ENCODE results near the gene HOXA9.

HOXA9 gene

GRCh38 chr7:27176524-27176845 is 11.1 kb upstream of the HOXA9 start:
- Histone ChIP-seq H3K9ac (ENCODE audit: low read length) (no peak overlapping the region), H2AFZ (ENCODE audit: low read length) (no peak overlapping the region), H3K9me3 (replicated peaks; ENCODE audit: insufficient read depth, low read length) (no peaks in the 10 kb centered on the region), H3K27me3 (replicated peaks; ENCODE audit: insufficient read depth, low read length) (peaks cover 66% of the 10 kb centered on the region), H3K4me2 (ENCODE audit: low read depth, low read length) (no peak overlapping the region), H3K27ac (ENCODE audit: low read length) (no peak overlapping the region), H3K4me3 (ENCODE audit: low read length) (no peak overlapping the region), H3K4me1 (ENCODE audit: low read length) (peaks cover 9% of the 10 kb centered on the region), H4K20me1 (ENCODE audit: insufficient read depth, low read length) (no peaks in the 10 kb centered on the region), H3K9me2 (replicated peaks; ENCODE audit: insufficient read depth, low read length) (no peaks in the 10 kb centered on the region), H3F3A (ENCODE audit: insufficient read depth, low read length) (peaks cover 10% of the 10 kb centered on the region), H3K79me2 (ENCODE audit: low read length) (no peaks in the 10 kb centered on the region), H3K36me3 (replicated peaks; ENCODE audit: insufficient read depth, low read length) (no peaks in the 10 kb centered on the region)
- no peak for DNase-seq
- TF ChIP-seq EZH2 (optimal IDR thresholded peaks at IDR 0.05; ENCODE audit: low read depth, low read length) (no peak), EZH2phosphoT487 (IDR thresholded peaks at IDR 0.05; ENCODE audit: low read length) (no peak), CTCF (IDR thresholded peaks at IDR 0.05; ENCODE audit: low read length) (no peak)

GRCh38 chr7:27175626-27176523 is 10.5 kb upstream of the HOXA9 start:
- no peak overlapping the region for H2AFZ ChIP-seq (ENCODE audit: low read length)

GRCh38 chr7:27174874-27175625 is 9.7 kb upstream of the HOXA9 start:
- Histone ChIP-seq H3K9me3 (replicated peaks; ENCODE audit: insufficient read depth, low read length) (no peaks in the 10 kb centered on the region), H3K27ac (ENCODE audit: low read length) (no peak overlapping the region), H3K79me2 (ENCODE audit: low read length) (no peaks in the 10 kb centered on the region), H3K27me3 (replicated peaks; ENCODE audit: insufficient read depth, low read length) (peaks cover 76% of the 10 kb centered on the region), H3K9ac (ENCODE audit: low read length) (no peak overlapping the region), H3K4me2 (ENCODE audit: low read depth, low read length) (no peak overlapping the region), H2AFZ (ENCODE audit: low read length) (no peak overlapping the region), H3K4me1 (ENCODE audit: low read length) (peaks cover 9% of the 10 kb centered on the region), H3K4me3 (ENCODE audit: low read length) (no peak overlapping the region), H3K36me3 (replicated peaks; ENCODE audit: insufficient read depth, low read length) (no peaks in the 10 kb centered on the region), H4K20me1 (ENCODE audit: insufficient read depth, low read length) (no peaks in the 10 kb centered on the region), H3K9me2 (replicated peaks; ENCODE audit: insufficient read depth, low read length) (no peaks in the 10 kb centered on the region), H3F3A (ENCODE audit: insufficient read depth, low read length) (peaks cover 12% of the 10 kb centered on the region)
- TF ChIP-seq EZH2 (optimal IDR thresholded peaks at IDR 0.05; ENCODE audit: low read depth, low read length) (no peak), EZH2phosphoT487 (IDR thresholded peaks at IDR 0.05; ENCODE audit: low read length) (no peak), CTCF (IDR thresholded peaks at IDR 0.05; ENCODE audit: low read length) (no peak)
- DNase-seq = no peak

More at GRCh38 chr7:27175626-27176523, 10.5 kb upstream of the HOXA9 start:
- Histone ChIP-seq H3K9me3 (replicated peaks; ENCODE audit: insufficient read depth, low read length) (no peaks in the 10 kb centered on the region), H3K79me2 (ENCODE audit: low read length) (no peaks in the 10 kb centered on the region), H3K36me3 (replicated peaks; ENCODE audit: insufficient read depth, low read length) (no peaks in the 10 kb centered on the region), H3K9ac (ENCODE audit: low read length) (no peak overlapping the region), H4K20me1 (ENCODE audit: insufficient read depth, low read length) (no peaks in the 10 kb centered on the region), H3K27ac (ENCODE audit: low read length) (no peak overlapping the region), H3K9me2 (replicated peaks; ENCODE audit: insufficient read depth, low read length) (no peaks in the 10 kb centered on the region), H3F3A (ENCODE audit: insufficient read depth, low read length) (peaks cover 12% of the 10 kb centered on the region), H3K4me2 (ENCODE audit: low read depth, low read length) (no peak overlapping the region), H3K4me3 (ENCODE audit: low read length) (no peak overlapping the region), H3K27me3 (replicated peaks; ENCODE audit: insufficient read depth, low read length) (peaks cover 72% of the 10 kb centered on the region), H3K4me1 (ENCODE audit: low read length) (peaks cover 9% of the 10 kb centered on the region)
- TF ChIP-seq EZH2phosphoT487 (IDR thresholded peaks at IDR 0.05; ENCODE audit: low read length) (no peak), EZH2 (optimal IDR thresholded peaks at IDR 0.05; ENCODE audit: low read depth, low read length) (no peak), CTCF (IDR thresholded peaks at IDR 0.05; ENCODE audit: low read length) (no peak)
- no peak for DNase-seq

Measured in MM.1S (cell line).